HG02642 (cell line): ENCODE data around the gene PFKFB4.

ENCODE experiments used
- ATAC-seq: cut with Tn5 transposase; IDR thresholded peaks from one replicate; pipeline ENCODE4 v1.9.1; 2021; ENCODE audit warnings: mild to moderate bottlenecking; ENCODE audit not compliant: unreplicated experiment, poor library complexity

PFKFB4 gene

GRCh38 chr3:48556796-48557626 lies at the start of gene PFKFB4:
TSS of gene PFKFB4 (minus strand) at chr3:48556803. CDS start at chr3:48556777, 26 bp downstream.
- peak; percentile 85 for ATAC-seq

GRCh38 chr3:48601622-48601994 lies 45.0 kb upstream of the PFKFB4 start:
- no peak for ATAC-seq

GRCh38 chr3:48600711-48601621 lies 44.4 kb upstream of the PFKFB4 start:
- ATAC-seq, result no peak

- ATAC-seq, result no peak
Observed at GRCh38 chr3:48599509-48600285, 43.1 kb upstream of the PFKFB4 start.

- no peak for ATAC-seq
Observed at GRCh38 chr3:48599077-48599501, 42.5 kb upstream of the PFKFB4 start.

- ATAC-seq, result no peak
Observed at GRCh38 chr3:48598323-48599076, 41.9 kb upstream of the PFKFB4 start.

GRCh38 chr3:48597408-48597800 lies 40.8 kb upstream of the PFKFB4 start:
- ATAC-seq, result no peak

GRCh38 chr3:48596676-48597407 lies 40.2 kb upstream of the PFKFB4 start:
- ATAC-seq, result no peak

GRCh38 chr3:48596157-48596556 lies 39.6 kb upstream of the PFKFB4 start:
- no peak for ATAC-seq

- no peak for ATAC-seq
Observed at GRCh38 chr3:48595526-48596121, 39.0 kb upstream of the PFKFB4 start.

GRCh38 chr3:48595075-48595525 lies 38.5 kb upstream of the PFKFB4 start, which contains the start of gene COL7A1:
TSS of gene COL7A1 (minus strand) at chr3:48595329. CDS start at chr3:48595159, 170 bp downstream.
- no peak for ATAC-seq

GRCh38 chr3:48594417-48595049 lies 37.9 kb upstream of the PFKFB4 start:
- ATAC-seq, result no peak

GRCh38 chr3:48593337-48593736 lies 36.7 kb upstream of the PFKFB4 start:
- ATAC-seq, result no peak

- ATAC-seq, result no peak
Observed at GRCh38 chr3:48592519-48593087, 36.0 kb upstream of the PFKFB4 start.

GRCh38 chr3:48591886-48592518 lies 35.4 kb upstream of the PFKFB4 start:
- ATAC-seq, result no peak

GRCh38 chr3:48591436-48591835 lies 34.8 kb upstream of the PFKFB4 start:
- ATAC-seq, result no peak

- ATAC-seq, result no peak
Observed at GRCh38 chr3:48588230-48588629, 31.6 kb upstream of the PFKFB4 start.
